Neutrophil (primary cell): ENCODE data around the gene MRPL14.
"Not testable (repeated sequence)": the region's sequence is repeated elsewhere in the genome, so short reads cannot be mapped to it uniquely, and the experiment has no call there.

Experiments used
- H3K27ac ChIP-seq: fragments of 200-600 bp; sonication (generic); 2 replicates; pipeline ENCODE4 v1.5.1; 2016; ENCODE audit warnings: mild to moderate bottlenecking, moderate library complexity
- H3K27me3 ChIP-seq: fragments of 200-600 bp; sonication (generic); 2 replicates; pipeline ENCODE4 v1.6.0; 2016; ENCODE audit warnings: mild to moderate bottlenecking
- H3K36me3 ChIP-seq: fragments of 200-600 bp; sonication (generic); 2 replicates; pipeline ENCODE4 v1.5.1; 2017
- H3K4me1 ChIP-seq, 2 experiments: fragments of 200-600 bp in 1 of 2; sonication (generic) in 1 of 2; 1 replicate in 1 of 2; 2 replicates in 1 of 2; pipeline versions ENCODE4 v1.5.1 to v1.6.1; 2013 to 2016; ENCODE audit warnings: low read depth in 1 of 2, low read length in 1 of 2, mild to moderate bottlenecking in 1 of 2, moderate library complexity in 1 of 2; ENCODE audit not compliant: control insufficient read depth in 1 of 2, insufficient read depth in 1 of 2
- H3K4me3 ChIP-seq, 2 experiments: fragments of 200-600 bp in 1 of 2; sonication (generic) in 1 of 2; 1 replicate in 1 of 2; 2 replicates in 1 of 2; pipeline ENCODE4 v1.5.1; 2013 to 2016; ENCODE audit warnings: low read depth in 1 of 2, low read length in 1 of 2, mild to moderate bottlenecking in 1 of 2, moderate library complexity in 1 of 2
- H3K9me3 ChIP-seq: fragments of 200-600 bp; sonication (generic); 2 replicates; pipeline ENCODE4 v1.5.1; 2016
- TF ChIP-seq, protein P1 (sequence below): fragments of 200-600 bp; sonication (generic); IDR thresholded peaks from 2 replicates; pipeline ENCODE4 v1.5.1; 2016; ENCODE audit warnings: antibody characterized with exemption

Gene MRPL14

GRCh38 chr6:44101832-44102231, 25.4 kb downstream of the MRPL14 start:
- no peaks in the 10 kb centered on the region for H3K27me3 ChIP-seq
- peaks cover 8 to 13% of the 10 kb centered on the region in 2 experiments for H3K4me1 ChIP-seq
- no peaks in the 10 kb centered on the region for H3K36me3 ChIP-seq
- no peak overlapping the region for H3K27ac ChIP-seq
- TF ChIP-seq, protein P1, sequence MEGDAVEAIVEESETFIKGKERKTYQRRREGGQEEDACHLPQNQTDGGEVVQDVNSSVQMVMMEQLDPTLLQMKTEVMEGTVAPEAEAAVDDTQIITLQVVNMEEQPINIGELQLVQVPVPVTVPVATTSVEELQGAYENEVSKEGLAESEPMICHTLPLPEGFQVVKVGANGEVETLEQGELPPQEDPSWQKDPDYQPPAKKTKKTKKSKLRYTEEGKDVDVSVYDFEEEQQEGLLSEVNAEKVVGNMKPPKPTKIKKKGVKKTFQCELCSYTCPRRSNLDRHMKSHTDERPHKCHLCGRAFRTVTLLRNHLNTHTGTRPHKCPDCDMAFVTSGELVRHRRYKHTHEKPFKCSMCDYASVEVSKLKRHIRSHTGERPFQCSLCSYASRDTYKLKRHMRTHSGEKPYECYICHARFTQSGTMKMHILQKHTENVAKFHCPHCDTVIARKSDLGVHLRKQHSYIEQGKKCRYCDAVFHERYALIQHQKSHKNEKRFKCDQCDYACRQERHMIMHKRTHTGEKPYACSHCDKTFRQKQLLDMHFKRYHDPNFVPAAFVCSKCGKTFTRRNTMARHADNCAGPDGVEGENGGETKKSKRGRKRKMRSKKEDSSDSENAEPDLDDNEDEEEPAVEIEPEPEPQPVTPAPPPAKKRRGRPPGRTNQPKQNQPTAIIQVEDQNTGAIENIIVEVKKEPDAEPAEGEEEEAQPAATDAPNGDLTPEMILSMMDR: no peak
- no peaks in the 10 kb centered on the region for H3K9me3 ChIP-seq
- no peak overlapping the region for H3K4me3 ChIP-seq

- no peak overlapping the region for H3K27ac ChIP-seq
- no peaks in the 10 kb centered on the region for H3K36me3 ChIP-seq
- TF ChIP-seq, protein P1: no peak
- H3K4me1 ChIP-seq: peaks cover 8 to 13% of the 10 kb centered on the region in 2 experiments
- H3K9me3 ChIP-seq: no peaks in the 10 kb centered on the region
- H3K27me3 ChIP-seq: no peaks in the 10 kb centered on the region
- H3K4me3 ChIP-seq: no peak overlapping the region
Observed at GRCh38 chr6:44100088-44100550, 27.1 kb downstream of the MRPL14 start.

GRCh38 chr6:44099192-44099591, 28.1 kb downstream of the MRPL14 start:
- no peaks in the 10 kb centered on the region for H3K36me3 ChIP-seq
- peaks cover 7 to 8% of the 10 kb centered on the region in 2 experiments for H3K4me1 ChIP-seq
- H3K4me3 ChIP-seq: no peak overlapping the region
- no peak overlapping the region for H3K27ac ChIP-seq
- no peaks in the 10 kb centered on the region for H3K9me3 ChIP-seq
- H3K27me3 ChIP-seq: no peaks in the 10 kb centered on the region
- TF ChIP-seq, protein P1: no peak

DNA sequence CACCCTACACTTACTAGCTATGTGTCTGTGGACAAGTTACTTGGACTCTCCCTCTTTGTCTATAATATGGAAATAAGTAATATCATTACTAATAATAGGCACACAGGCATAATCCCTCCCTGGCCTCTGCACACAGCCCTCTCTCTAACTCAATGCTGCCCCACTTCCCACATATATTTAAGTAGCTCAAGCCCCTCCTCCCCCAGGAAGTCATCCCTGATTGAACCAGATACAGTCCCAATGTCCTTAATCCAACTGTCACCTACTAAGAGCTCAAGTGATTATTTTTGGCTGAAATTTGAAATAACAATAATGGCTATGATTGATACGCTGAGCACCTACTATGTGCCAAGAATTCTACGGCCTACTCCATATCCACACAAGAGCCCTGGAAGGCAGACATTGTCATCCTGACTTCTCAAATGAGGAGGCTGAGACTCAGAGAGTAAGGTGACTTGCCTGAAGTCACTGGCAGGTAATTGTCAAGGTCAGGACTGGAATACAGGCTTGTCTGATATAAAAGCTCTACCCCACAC, 29.4 kb downstream of the MRPL14 start:
- H3K27ac ChIP-seq: no peak overlapping the region

DNA sequence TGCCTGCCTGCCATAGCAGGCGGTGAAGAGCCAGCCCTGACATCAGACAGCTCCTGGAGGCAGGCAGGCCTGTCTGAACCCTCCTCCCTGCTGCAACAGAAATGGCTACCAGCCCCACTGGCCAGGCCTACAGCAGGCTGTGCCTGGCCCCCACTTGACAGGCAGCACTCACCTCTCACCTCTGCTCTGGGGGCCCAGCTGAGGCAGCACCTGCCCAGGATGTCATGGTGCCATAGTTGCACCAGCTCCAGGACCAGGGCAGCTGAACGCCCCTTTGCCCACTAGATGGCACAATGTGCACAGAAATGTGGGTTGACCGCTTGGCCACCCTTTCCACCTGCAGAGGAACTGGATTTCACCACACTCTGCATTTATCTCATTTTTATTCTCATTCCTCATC, 30.6 kb downstream of the MRPL14 start:
- TF ChIP-seq, protein P1: peak; percentile 80
- Histone ChIP-seq H3K36me3 (no peaks in the 10 kb centered on the region), H3K27ac (no peak overlapping the region), H3K27me3 (no peaks in the 10 kb centered on the region), H3K9me3 (no peaks in the 10 kb centered on the region), H3K4me1 (peaks cover 2 to 5% of the 10 kb centered on the region in 2 experiments), H3K4me3 (no peak overlapping the region)

More for the DNA sequence above, 29.4 kb downstream of the MRPL14 start:
- Histone ChIP-seq H3K4me1 (peaks cover 5 to 8% of the 10 kb centered on the region in 2 experiments), H3K4me3 (no peak overlapping the region), H3K9me3 (no peaks in the 10 kb centered on the region), H3K27me3 (no peaks in the 10 kb centered on the region), H3K36me3 (no peaks in the 10 kb centered on the region)
- TF ChIP-seq, protein P1: no peak

DNA sequence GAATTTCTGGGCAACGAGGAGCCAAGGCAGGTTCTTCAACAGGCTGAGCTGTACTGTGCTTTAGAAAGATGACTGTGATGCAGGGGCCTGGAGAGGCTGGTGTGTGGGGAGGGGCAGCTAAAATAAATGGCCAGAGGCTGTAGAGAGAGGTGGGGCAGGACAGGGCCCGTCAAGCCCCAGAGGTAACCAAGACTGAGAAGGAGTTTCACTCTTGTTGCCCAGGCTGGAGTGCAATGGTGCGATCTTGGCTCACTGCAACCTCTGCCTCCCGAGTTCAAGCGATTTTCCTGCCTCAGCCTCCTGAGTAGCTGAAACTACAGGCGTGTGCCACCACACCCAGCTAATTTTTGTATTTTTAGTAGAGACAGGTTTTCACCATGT, 32.0 kb downstream of the MRPL14 start:
- not testable (repeated sequence) for H3K4me3 ChIP-seq, H3K36me3 ChIP-seq, H3K27me3 ChIP-seq, H3K9me3 ChIP-seq, H3K27ac ChIP-seq, H3K4me1 ChIP-seq
